Measurements from ENCODE around the gene GJB1. TPM values are rescaled to one million over a fixed set of nuclear protein-coding genes. Genes with fewer than 3 reads are reported as not detected.

GJB1 gene
- total and polyA plus RNA-seq, 9 of the 15 experiments (the other 6 are each of a cell fraction or from before 2014, with no cell fraction given): 0.11 TPM; not detected in 8

- DNase-seq (ENCODE audit: extremely low read depth in 1 of 4, low spot score in 3 of 4): peak in 1 of 4 experiments; percentile 23
- ChIA-PET CTCF (ENCODE audit: low intra/inter-chr PET ratio) (no interaction called here), POLR2A (interaction anchor here (1.2 kb wide), 1 partner anchor 138 kb away, joined by 4 read pairs; the partner anchor contains the start of gene TAF1)
- Histone ChIP-seq H3K9ac (ENCODE audit: insufficient read depth in 1 of 2, low read depth in 2 of 2, low read length in 2 of 2) (no peak overlapping the region), H3K9me1 (ENCODE audit: control insufficient read depth, insufficient read depth, low read length) (no peaks in the 10 kb centered on the region), H2AFZ (ENCODE audit: low read depth, low read length) (peak overlapping the region; percentile 59; the same call in 1 of the 2 replicates), H3K79me2 (ENCODE audit: control insufficient read depth, insufficient read depth, low read length) (no peaks in the 10 kb centered on the region), H3K27me3 (ENCODE audit: control insufficient read depth in 2 of 2, insufficient read depth in 2 of 2, low read length in 2 of 2) (peaks cover 2 to 19% of the 10 kb centered on the region in 2 experiments; a peak in 3 of 5 replicates), H3K27ac (ENCODE audit: extremely low read depth, low read depth, low read length) (no peak overlapping the region), H3K36me3 (ENCODE audit: control insufficient read depth, insufficient read depth, low read length) (no peaks in the 10 kb centered on the region), H3K4me3 (no peak overlapping the region), H3K9me3 (replicated peaks; ENCODE audit: control insufficient read depth, insufficient read depth, low read depth, low read length) (no peaks in the 10 kb centered on the region), H3K4me1 (replicated peaks in 1 of 2; ENCODE audit: control insufficient read depth in 2 of 2, insufficient read depth in 2 of 2, low read length in 2 of 2) (peaks cover 4 to 9% of the 10 kb centered on the region in 2 experiments; a peak in 2 of 5 replicates), H4K20me1 (replicated peaks; ENCODE audit: control insufficient read depth, insufficient read depth, low read length) (no peaks in the 10 kb centered on the region), H3K4me2 (ENCODE audit: insufficient read depth, low read length) (no peak overlapping the region)
- BruUV-seq (replicated peaks): no TSS peak
- no peak for FAIRE-seq
- in situ Hi-C loops (cut with MboI) (no loop called here), intact Hi-C loops (cut with micrococcal nuclease) (loop anchor here (2.0 kb wide), 1 partner anchor 55 kb away; the partner anchor contains the start of gene NONO)
- WGBS (ENCODE audit: insufficient coverage, low coverage, missing lambda C conversion rate): 17% methylated on average over 5 of the region's 5 CpGs
- peak; percentile 63 for ATAC-seq
- no peak for TF ChIP-seq ZZZ3 (IDR thresholded peaks at IDR 0.05)
- no peak for TF ChIP-seq ELF4 (CRISPR knock-in tag; IDR thresholded peaks at IDR 0.05)
- TF ChIP-seq PKNOX1 (IDR thresholded peaks at IDR 0.05): no peak
- no peak for TF ChIP-seq ZBTB12 (CRISPR knock-in tag; IDR thresholded peaks at IDR 0.05)
- TF ChIP-seq NELFE (IDR thresholded peaks at IDR 0.05; ENCODE audit: insufficient read depth, insufficient read length): no peak
- peak in 1 of 2 experiments; percentile 37; a peak in 2 of 4 replicates for TF ChIP-seq RAD21 (CRISPR knock-in tag; conservative IDR thresholded peaks at IDR 0.05 in 1 of 2, IDR thresholded peaks at IDR 0.05 in 1 of 2)
- TF ChIP-seq STAT6 (CRISPR knock-in tag; IDR thresholded peaks at IDR 0.05): no peak
- TF ChIP-seq ZNF224 (CRISPR knock-in tag; IDR thresholded peaks at IDR 0.05): no peak
Observed at GRCh38 chrX:71227370-71228062, 4.5 kb downstream of the GJB1 start.

Measured in K562 (cell line).